Gastroesophageal sphincter (tissue), 4 donors: Measurements from ENCODE around the gene APLN. TPM values are rescaled to one million over a fixed set of nuclear protein-coding genes. Genes with fewer than 3 reads are reported as not detected.

Experiments used
- ATAC-seq: fragments of 150-250 bp; one replicate; pipeline ENCODE4 v1.9.1; 2016; ENCODE audit warnings: mild to moderate bottlenecking, moderate library complexity
- H3K27ac ChIP-seq, 4 donors: fragments of 200-600 bp; sonication (generic) in 3 of 4; 1 replicate in 3 of 4; 2 replicates in 1 of 4; pipeline ENCODE4 v1.5.1; 2016 to 2019
- H3K27me3 ChIP-seq: fragments of 200-600 bp; sonication (generic); one replicate; pipeline ENCODE4 v1.5.1; 2019
- H3K36me3 ChIP-seq, 2 donors: fragments of 200-600 bp; sonication (generic); one replicate each; pipeline ENCODE4 v1.5.1; 2019; ENCODE audit warnings: control low read depth in 1 of 2
- H3K4me1 ChIP-seq, 3 donors: fragments of 200-600 bp; sonication (generic); 1 replicate in 2 of 3; 2 replicates in 1 of 3; pipeline ENCODE4 v1.5.1; 2016 to 2019; ENCODE audit warnings: control low read depth in 2 of 3
- H3K4me3 ChIP-seq, 2 donors: fragments of 200-600 bp; sonication (generic); one replicate each; pipeline ENCODE4 v1.5.1; 2019; ENCODE audit warnings: mild to moderate bottlenecking in 1 of 2, moderate library complexity in 1 of 2
- H3K9me3 ChIP-seq, 3 donors: fragments of 200-600 bp; sonication (generic); one replicate each; pipeline ENCODE4 v1.5.1; 2017 to 2019; ENCODE audit warnings: control low read depth in 2 of 3
- CTCF ChIP-seq, 4 experiments: fragments of 200-600 bp in 2 of 4; fragments of 450-650 bp in 2 of 4; sonication (generic) in 1 of 4; IDR thresholded peaks; one replicate each; pipeline ENCODE4 v1.5.1; 2017 to 2019; ENCODE audit warnings: antibody characterized with exemption in 4 of 4, mild to moderate bottlenecking in 2 of 4, moderate library complexity in 2 of 4
- EP300 ChIP-seq: sonication (generic); formaldehyde crosslinking; IDR thresholded peaks from one replicate; pipeline ENCODE4 v1.6.1; 2017; ENCODE audit warnings: antibody characterized with exemption, mild to moderate bottlenecking
- POLR2A ChIP-seq, 2 donors: fragments of 450-650 bp; IDR thresholded peaks; one replicate each; pipeline ENCODE4 v1.6.1; 2017; ENCODE audit warnings: antibody characterized with exemption in 2 of 2, mild to moderate bottlenecking in 2 of 2, moderate library complexity in 1 of 2
- POLR2AphosphoS5 ChIP-seq: sonication (generic); formaldehyde crosslinking; IDR thresholded peaks from one replicate; pipeline ENCODE4 v1.6.1; 2017; ENCODE audit warnings: antibody characterized with exemption
- WGBS, 2 donors: methylation state at CpG; one replicate each; pipeline ENCODE4 v1.1.5; 2018; ENCODE audit warnings: low coverage in 1 of 2; 5-methylcytosine and 5-hydroxymethylcytosine counted together
- total RNA-seq, 4 donors: library from RNA; depleted of rRNA; stranded (reverse); fragments of >200 nt; gene quantifications; one replicate each; pipeline ENCODE4 v1.1.0, GENCODE V29; 2016

APLN gene
- total RNA-seq, 4 donors from 2014 or later, result 0.78 to 2.3 (median 1.2) TPM

GRCh38 chrX:129698150-129698549, 43.4 kb upstream of the APLN start:
- Histone ChIP-seq H3K9me3 (no peaks in the 10 kb centered on the region), H3K27me3 (no peaks in the 10 kb centered on the region), H3K36me3 (no peaks in the 10 kb centered on the region), H3K4me1 (no peaks in the 10 kb centered on the region), H3K27ac (no peak overlapping the region), H3K4me3 (no peak overlapping the region)
- no peak for ATAC-seq
- TF ChIP-seq EP300 (no peak), POLR2A (IDR thresholded peaks at IDR 0.05) (no peak), POLR2AphosphoS5 (no peak), CTCF (IDR thresholded peaks at IDR 0.05) (no peak)

DNA sequence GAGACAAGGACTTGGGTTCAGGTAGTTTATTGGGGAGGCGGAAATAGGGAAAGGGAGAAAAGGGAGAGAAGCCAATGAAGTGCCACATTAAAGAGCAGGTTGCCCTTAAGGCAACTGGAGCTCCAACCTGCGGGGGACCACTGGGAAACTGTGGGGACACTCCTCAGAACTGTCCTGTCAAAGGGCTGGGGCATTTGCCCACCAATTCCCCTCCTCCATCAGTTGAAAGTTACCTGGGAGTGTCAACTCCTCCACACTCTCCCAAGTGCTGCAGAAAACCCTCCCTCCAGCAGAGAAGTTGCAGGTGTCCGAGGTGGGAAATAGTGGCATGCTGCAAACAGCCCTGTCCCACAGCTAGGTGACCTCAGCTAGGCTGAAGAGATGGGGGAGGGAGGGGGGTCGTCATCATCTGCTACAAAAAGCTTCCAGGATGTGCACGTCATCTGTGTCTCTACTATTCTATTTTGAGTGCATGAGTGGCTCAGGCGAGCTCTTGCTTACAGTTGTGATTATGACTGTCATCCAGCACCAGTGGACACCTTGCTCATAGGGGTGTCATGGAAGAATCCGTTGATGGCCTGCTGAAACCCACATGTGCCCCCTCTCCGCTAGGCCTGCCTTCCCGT, 42.6 kb upstream of the APLN start:
- Histone ChIP-seq H3K9me3 (no peaks in the 10 kb centered on the region), H3K27me3 (no peaks in the 10 kb centered on the region), H3K27ac (no peak overlapping the region), H3K4me1 (no peaks in the 10 kb centered on the region), H3K4me3 (no peak overlapping the region), H3K36me3 (no peaks in the 10 kb centered on the region)
- ATAC-seq, result no peak
- WGBS, 2 donors, result no CpG with 5 or more reads among the region's 9 CpGs
- TF ChIP-seq POLR2AphosphoS5, result no peak
- no peak for TF ChIP-seq EP300
- TF ChIP-seq POLR2A (IDR thresholded peaks at IDR 0.05), result no peak
- no peak for TF ChIP-seq CTCF (IDR thresholded peaks at IDR 0.05)

DNA sequence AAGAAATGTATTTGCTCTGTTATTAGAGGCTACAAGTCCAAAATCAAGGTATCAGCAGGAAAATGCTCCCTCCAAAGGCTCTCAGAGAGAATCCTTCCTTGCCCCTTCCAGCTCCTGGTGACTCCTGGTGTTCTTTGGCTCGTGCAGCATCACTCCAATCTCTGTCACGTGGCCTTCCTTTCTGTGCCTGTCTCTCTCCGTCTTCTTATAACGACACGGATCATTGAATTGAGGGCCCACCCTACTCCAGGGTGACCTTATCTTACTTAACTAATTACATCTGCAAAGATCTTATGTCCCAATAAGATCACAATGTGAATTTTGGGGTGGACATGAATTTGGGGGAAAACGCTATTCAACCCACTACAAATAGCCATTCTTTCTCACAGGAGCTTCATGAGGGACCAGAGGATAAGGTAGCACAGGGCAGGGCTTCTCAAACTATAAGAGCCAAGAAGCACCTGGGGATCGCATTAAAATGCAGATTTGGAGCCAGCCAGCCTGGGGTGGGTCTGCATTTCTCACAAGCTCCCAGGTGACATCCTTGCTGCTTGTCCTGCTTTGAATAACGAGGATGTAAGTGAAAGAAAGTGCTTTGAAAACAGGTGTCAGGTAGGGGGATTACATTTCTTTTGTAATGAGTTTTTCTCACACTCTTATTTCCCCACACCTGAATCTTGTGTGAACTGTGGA, 41.9 kb upstream of the APLN start:
- Histone ChIP-seq H3K27ac (no peak overlapping the region), H3K27me3 (no peaks in the 10 kb centered on the region), H3K4me3 (no peak overlapping the region), H3K4me1 (no peaks in the 10 kb centered on the region), H3K36me3 (no peaks in the 10 kb centered on the region), H3K9me3 (no peaks in the 10 kb centered on the region)
- TF ChIP-seq POLR2AphosphoS5, result no peak
- no peak for TF ChIP-seq POLR2A (IDR thresholded peaks at IDR 0.05)
- TF ChIP-seq EP300, result no peak
- no peak for TF ChIP-seq CTCF (IDR thresholded peaks at IDR 0.05)
- ATAC-seq, result no peak
- 70 to 75% methylated on average over 4 to 6 of the region's 8 CpGs for WGBS, 2 donors

- 75 to 100% methylated on average over 1 to 4 of the region's 8 CpGs for WGBS, 2 donors
- TF ChIP-seq POLR2A (IDR thresholded peaks at IDR 0.05) (no peak), EP300 (no peak), POLR2AphosphoS5 (no peak), CTCF (IDR thresholded peaks at IDR 0.05) (no peak)
Measured at GRCh38 chrX:129695937-129696336, 41.2 kb upstream of the APLN start.

GRCh38 chrX:129695535-129695934, 40.8 kb upstream of the APLN start:
- no peak overlapping the region for H3K4me3 ChIP-seq
- ATAC-seq, result no peak
- no peaks in the 10 kb centered on the region for H3K36me3 ChIP-seq
- 70 to 80% methylated on average over 4 to 6 of the region's 6 CpGs for WGBS, 2 donors
- TF ChIP-seq CTCF (IDR thresholded peaks at IDR 0.05) (no peak), EP300 (no peak), POLR2AphosphoS5 (no peak), POLR2A (IDR thresholded peaks at IDR 0.05) (no peak)
- H3K4me1 ChIP-seq, result no peaks in the 10 kb centered on the region
- H3K9me3 ChIP-seq, result no peaks in the 10 kb centered on the region
- no peak overlapping the region for H3K27ac ChIP-seq
- no peaks in the 10 kb centered on the region for H3K27me3 ChIP-seq

More at GRCh38 chrX:129695937-129696336, 41.2 kb upstream of the APLN start:
- Histone ChIP-seq H3K4me3 (no peak overlapping the region), H3K27me3 (no peaks in the 10 kb centered on the region), H3K36me3 (no peaks in the 10 kb centered on the region), H3K9me3 (no peaks in the 10 kb centered on the region), H3K4me1 (no peaks in the 10 kb centered on the region), H3K27ac (no peak overlapping the region)
- no peak for ATAC-seq
